Kidney (tissue), 14 donors: ENCODE results near the gene ZNF219. TPM values are rescaled to one million over a fixed set of nuclear protein-coding genes. Genes with fewer than 3 reads are reported as not detected.

ENCODE experiments used
- DNase-seq, 5 donors: peaks; one replicate each; pipeline ENCODE4 v3.0.0-alpha.2; 2013 to 2020
- FAIRE-seq: peaks from 2 replicates; lab custom pipeline; 2012; peaks lifted over from hg19 to GRCh38; lab: Jason Lieb, UNC
- H3K27ac ChIP-seq, 2 donors: one replicate each; pipeline ENCODE4 v1.7.0; 2013; ENCODE audit warnings: low read depth in 2 of 2, low read length in 2 of 2, inconsistent platforms in 1 of 2
- H3K27me3 ChIP-seq: one replicate; pipeline ENCODE4 v1.7.1; 2013; ENCODE audit warnings: low read length, inconsistent platforms; ENCODE audit not compliant: control insufficient read depth, insufficient read depth
- H3K36me3 ChIP-seq, 3 donors: one replicate each; pipeline versions ENCODE4 v1.7.0 to v1.7.1; 2013; ENCODE audit warnings: low read length in 3 of 3, control low read depth in 1 of 3, inconsistent platforms in 1 of 3; ENCODE audit not compliant: insufficient read depth in 3 of 3, control insufficient read depth in 2 of 3
- H3K4me1 ChIP-seq, 3 donors: one replicate each; pipeline versions ENCODE4 v1.7.0 to v1.7.1; 2013; ENCODE audit warnings: low read length in 3 of 3, inconsistent platforms in 1 of 3, low read depth in 1 of 3; ENCODE audit not compliant: control insufficient read depth in 2 of 3, insufficient read depth in 2 of 3
- H3K4me3 ChIP-seq, 3 donors: one replicate each; pipeline versions ENCODE4 v1.7.0 to v1.8.1; 2013; ENCODE audit warnings: low read length in 3 of 3, control low read depth in 1 of 3, inconsistent platforms in 1 of 3
- H3K9ac ChIP-seq, 3 donors: one replicate each; pipeline versions ENCODE4 v1.7.0 to v1.7.1; 2013; ENCODE audit warnings: low read length in 3 of 3, control low read depth in 1 of 3, inconsistent platforms in 1 of 3
- H3K9me3 ChIP-seq, 3 donors: one replicate each; pipeline versions ENCODE4 v1.7.0 to v1.7.1; 2013; ENCODE audit warnings: low read length in 3 of 3, control low read depth in 1 of 3, inconsistent platforms in 1 of 3; ENCODE audit not compliant: control insufficient read depth in 2 of 3, insufficient read depth in 1 of 3
- intact Hi-C: fragments of 100-400 bp; cut with DNase I; formaldehyde crosslinking; loops from one replicate; pipeline ENCODE4 v1.11.1; 2022
- polyA plus RNA-seq: library from polyadenylated mRNA; stranded (reverse); fragments of 350-450 nt; fragmentation: Illumina TruSeq; extraction: RNeasy Lipid Tissue Mini Kit (QIAGEN cat#74804); gene quantifications from one replicate; pipeline ENCODE4 v1.2.3, GENCODE V29; 2014; ENCODE audit warnings: low read depth, low replicate concordance; ENCODE audit not compliant: insufficient read depth
- total RNA-seq: library from RNA; stranded (reverse); fragmentation: NEBNext Ultra II Directional; extraction: Animal tissue kit (Norgen Biotek cat#: 25700); gene quantifications from one replicate; pipeline ENCODE4 v1.2.1, GENCODE V29; 2021
- TF ChIP-seq, protein P1 (sequence below): IDR thresholded peaks from 3 replicates; pipeline ENCODE4 v1.5.1; 2012; ENCODE audit warnings: mild to moderate bottlenecking, moderate library complexity, borderline replicate concordance; ENCODE audit not compliant: insufficient read depth; ENCODE audit errors: extremely low read depth
- donor health status: control.
- donor health status: control.
- donor health status: control.
- donor health status: control.
- donor health status: control.
- donor health status: DM: yes; HTN: yes; CAD: no.
- donor health status: Normal renal cell carcinoma (clear cell type).

ZNF219 gene
- total and polyA plus RNA-seq, 2 donors from 2014 or later: 12.6 to 24.6 TPM

- Histone ChIP-seq H3K9me3 (no peaks in the 10 kb centered on the region), H3K9ac (no peak overlapping the region), H3K4me3 (no peak overlapping the region), H3K36me3 (no peaks in the 10 kb centered on the region), H3K4me1 (peaks cover 0 to 21% (median 5%) of the 10 kb centered on the region in 3 donors), H3K27me3 (no peaks in the 10 kb centered on the region), H3K27ac (no peak overlapping the region)
- no peak for DNase-seq
- TF ChIP-seq, protein P1, sequence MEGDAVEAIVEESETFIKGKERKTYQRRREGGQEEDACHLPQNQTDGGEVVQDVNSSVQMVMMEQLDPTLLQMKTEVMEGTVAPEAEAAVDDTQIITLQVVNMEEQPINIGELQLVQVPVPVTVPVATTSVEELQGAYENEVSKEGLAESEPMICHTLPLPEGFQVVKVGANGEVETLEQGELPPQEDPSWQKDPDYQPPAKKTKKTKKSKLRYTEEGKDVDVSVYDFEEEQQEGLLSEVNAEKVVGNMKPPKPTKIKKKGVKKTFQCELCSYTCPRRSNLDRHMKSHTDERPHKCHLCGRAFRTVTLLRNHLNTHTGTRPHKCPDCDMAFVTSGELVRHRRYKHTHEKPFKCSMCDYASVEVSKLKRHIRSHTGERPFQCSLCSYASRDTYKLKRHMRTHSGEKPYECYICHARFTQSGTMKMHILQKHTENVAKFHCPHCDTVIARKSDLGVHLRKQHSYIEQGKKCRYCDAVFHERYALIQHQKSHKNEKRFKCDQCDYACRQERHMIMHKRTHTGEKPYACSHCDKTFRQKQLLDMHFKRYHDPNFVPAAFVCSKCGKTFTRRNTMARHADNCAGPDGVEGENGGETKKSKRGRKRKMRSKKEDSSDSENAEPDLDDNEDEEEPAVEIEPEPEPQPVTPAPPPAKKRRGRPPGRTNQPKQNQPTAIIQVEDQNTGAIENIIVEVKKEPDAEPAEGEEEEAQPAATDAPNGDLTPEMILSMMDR: no peak
- intact Hi-C loops: no loop called here
- no peak for FAIRE-seq
Measured at GRCh38 chr14:21053184-21054122, 45.0 kb downstream of the ZNF219 start.

- Histone ChIP-seq H3K9ac (no peak overlapping the region), H3K27ac (no peak overlapping the region), H3K4me1 (peaks cover 0 to 17% (median 3%) of the 10 kb centered on the region in 3 donors), H3K9me3 (no peaks in the 10 kb centered on the region), H3K36me3 (no peaks in the 10 kb centered on the region), H3K27me3 (no peaks in the 10 kb centered on the region), H3K4me3 (no peak overlapping the region)
- DNase-seq (no peak), FAIRE-seq (no peak)
- TF ChIP-seq, protein P1: no peak
- intact Hi-C loops: no loop called here
Measured at GRCh38 chr14:21050597-21050996, 47.9 kb downstream of the ZNF219 start.

GRCh38 chr14:21049271-21049673 is 49.2 kb downstream of the ZNF219 start:
- no peaks in the 10 kb centered on the region for H3K36me3 ChIP-seq
- intact Hi-C loops: no loop called here
- H3K9ac ChIP-seq: no peak overlapping the region
- no peak overlapping the region for H3K27ac ChIP-seq
- H3K4me1 ChIP-seq: peaks cover 0 to 11% (median 3%) of the 10 kb centered on the region in 3 donors
- TF ChIP-seq, protein P1: no peak
- no peaks in the 10 kb centered on the region for H3K27me3 ChIP-seq
- FAIRE-seq: no peak
- DNase-seq: no peak
- no peaks in the 10 kb centered on the region for H3K9me3 ChIP-seq
- H3K4me3 ChIP-seq: no peak overlapping the region
